Upper lobe of left lung (tissue), 4 donors: Measurements from ENCODE around the gene NOL4L.

Experiments used
- CTCF ChIP-seq, 6 experiments: fragments of 450-650 bp in 4 of 6; fragments of 200-600 bp in 2 of 6; sonication (generic) in 2 of 6; IDR thresholded peaks; one replicate each; pipeline ENCODE4 v1.5.1; 2016 to 2019; ENCODE audit warnings: antibody characterized with exemption in 6 of 6
- EP300 ChIP-seq, 4 donors: sonication (generic); formaldehyde crosslinking; IDR thresholded peaks; one replicate each; pipeline ENCODE4 v1.5.1; 2017; ENCODE audit warnings: antibody characterized with exemption in 4 of 4, control low read depth in 2 of 4
- POLR2A ChIP-seq, 4 donors: fragments of 450-650 bp; IDR thresholded peaks; one replicate each; pipeline ENCODE4 v1.5.1; 2016 to 2017; ENCODE audit warnings: antibody characterized with exemption in 4 of 4, mild to moderate bottlenecking in 2 of 4
- POLR2AphosphoS5 ChIP-seq, 2 donors: sonication (generic); formaldehyde crosslinking; IDR thresholded peaks; one replicate each; pipeline ENCODE4 v1.5.1; 2017; ENCODE audit warnings: antibody characterized with exemption in 2 of 2

DNA sequence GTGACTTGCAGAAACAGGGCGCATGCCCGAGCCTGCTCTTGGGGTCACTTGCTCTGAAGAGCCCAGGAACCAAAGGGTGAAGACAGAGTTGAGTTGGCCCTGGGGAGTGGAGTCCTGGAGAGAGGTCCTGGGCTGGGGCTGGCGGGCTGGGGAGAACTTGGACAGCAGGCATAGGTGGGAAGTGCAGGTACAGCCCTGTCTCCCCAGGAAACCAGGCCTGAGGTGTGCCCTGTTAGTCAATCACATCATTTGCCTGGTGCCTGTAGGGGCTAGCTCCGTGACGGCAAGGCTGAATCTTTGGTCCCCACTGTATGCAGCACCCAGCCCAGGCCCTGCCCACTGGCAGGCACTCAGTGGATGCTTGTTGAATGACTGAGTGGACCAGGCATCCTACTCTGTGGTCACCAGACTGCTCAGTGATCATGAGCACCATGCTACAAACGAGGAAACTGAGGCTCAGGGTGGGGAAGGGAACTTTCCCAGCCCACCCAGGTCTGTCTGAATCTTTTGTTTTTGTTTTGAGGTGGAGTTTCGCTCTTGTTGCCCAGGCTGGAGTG, 15.6 kb upstream of the NOL4L start:
- TF ChIP-seq CTCF (IDR thresholded peaks at IDR 0.05): no peak
- no peak for TF ChIP-seq POLR2AphosphoS5 (IDR thresholded peaks at IDR 0.05)
- no peak for TF ChIP-seq POLR2A (IDR thresholded peaks at IDR 0.05)
- no peak for TF ChIP-seq EP300 (IDR thresholded peaks at IDR 0.05)
